Panc1 (cell line): ENCODE data around the gene COL23A1. TPM values are rescaled to one million over a fixed set of nuclear protein-coding genes. Genes with fewer than 3 reads are reported as not detected.

Experiments used
- ATAC-seq: fragments of 200-7000 bp; cut with Tn5 transposase; 2 replicates; pipeline ENCODE4 v1.9.1; 2020; ENCODE audit warnings: mild to moderate bottlenecking, moderate library complexity
- BruUV-seq: library from RNA; stranded (reverse); fragments of 400-500 nt; replicated peaks from 2 replicates; lab custom pipeline; 2021; lab: Mats Ljungman, UMichigan
- CTCF ChIA-PET: fragments of 300-600 bp; sonication (Branson Sonifier 250); formaldehyde crosslinking; loops from one replicate; lab custom pipeline; 2022; ENCODE audit warnings: antibody characterized with exemption; lab: Charles Lee
- POLR2A ChIA-PET: fragments of 300-600 bp; sonication (Branson Sonifier 250); formaldehyde crosslinking; loops from one replicate; lab custom pipeline; 2022; ENCODE audit warnings: antibody characterized with exemption; lab: Charles Lee
- DNase-seq: peaks from one replicate; pipeline ENCODE4 v3.0.0-alpha.2; 2010; ENCODE audit warnings: low read depth, low spot score
- H3K27ac ChIP-seq: 2 replicates; pipeline ENCODE4 v1.5.1; 2011; ENCODE audit warnings: mild to moderate bottlenecking, low read length, inconsistent platforms
- H3K27me3 ChIP-seq: fragments of 200-500 bp; sonication (Bioruptor generic); 2 replicates; pipeline ENCODE4 v1.6.0; 2014; ENCODE audit warnings: low read length, inconsistent platforms; ENCODE audit not compliant: control insufficient read depth, insufficient read depth
- H3K36me3 ChIP-seq: fragments of 200-500 bp; sonication (Bioruptor generic); 2 replicates; pipeline ENCODE4 v1.5.1; 2014; ENCODE audit warnings: inconsistent platforms, mild to moderate bottlenecking, low read length, moderate library complexity; ENCODE audit not compliant: control insufficient read depth, insufficient read depth
- H3K4me1 ChIP-seq: 2 replicates; pipeline ENCODE4 v1.5.1; 2011; ENCODE audit warnings: inconsistent platforms, mild to moderate bottlenecking, low read length, moderate library complexity; ENCODE audit not compliant: control insufficient read depth, insufficient read depth
- H3K4me3 ChIP-seq, 2 experiments: 2 replicates each; pipeline ENCODE4 v1.5.1; 2011 to 2012; ENCODE audit warnings: low read depth in 2 of 2, low read length in 2 of 2, mild to moderate bottlenecking in 2 of 2, inconsistent platforms in 1 of 2, moderate library complexity in 1 of 2
- H3K9me3 ChIP-seq: fragments of 200-500 bp; sonication (Bioruptor generic); 2 replicates; pipeline ENCODE4 v1.5.1; 2014; ENCODE audit warnings: low read depth, mild to moderate bottlenecking, inconsistent platforms, low read length, moderate library complexity; ENCODE audit not compliant: control insufficient read depth, insufficient read depth
- CTCF ChIP-seq: fragments of 450-650 bp; IDR thresholded peaks from 2 replicates; pipeline ENCODE4 v1.5.1; 2017; ENCODE audit warnings: mild to moderate bottlenecking
- POLR2AphosphoS5 ChIP-seq: IDR thresholded peaks from 2 replicates; pipeline ENCODE4 v1.6.1; 2012; ENCODE audit warnings: mild to moderate bottlenecking, low read depth, low read length, moderate library complexity
- REST ChIP-seq, 2 experiments: IDR thresholded peaks; 2 replicates each; pipeline ENCODE4 v1.6.1; 2011 to 2012; ENCODE audit warnings: low read depth in 2 of 2, control low read depth in 1 of 2, low read length in 1 of 2, mild to moderate bottlenecking in 1 of 2, moderate library complexity in 1 of 2; ENCODE audit not compliant: insufficient read depth in 1 of 2
- SIN3A ChIP-seq: IDR thresholded peaks from 2 replicates; pipeline ENCODE4 v1.6.1; 2012; ENCODE audit warnings: low read depth, mild to moderate bottlenecking, low read length, moderate library complexity, borderline replicate concordance; ENCODE audit not compliant: insufficient read depth
- TCF7L2 ChIP-seq: IDR thresholded peaks from 2 replicates; pipeline ENCODE4 v1.6.1; 2011; ENCODE audit warnings: mild to moderate bottlenecking, low read depth, low read length, inconsistent platforms
- in situ Hi-C: cut with HindIII; loops from 2 replicates; pipeline ENCODE4 v1.10.0; 2016; ENCODE audit warnings: low sequenced_read_pairs, low pct_unique_long_range_greater_than_20kb
- intact Hi-C: fragments of 100-400 bp; cut with micrococcal nuclease; formaldehyde crosslinking; loops from one replicate; pipeline ENCODE4 v1.10.0; 2022; ENCODE audit not compliant: unreplicated experiment
- total RNA-seq: library from RNA; stranded (reverse); gene quantifications from one replicate; pipeline ENCODE4 v1.2.1, GENCODE V29; 2021; ENCODE audit not compliant: unreplicated experiment

COL23A1 gene
- total RNA-seq, 1 experiment from 2014 or later, result 0.05 TPM

GRCh38 chr5:178380086-178380485, 210.1 kb downstream of the COL23A1 start:
- no peaks in the 10 kb centered on the region for H3K9me3 ChIP-seq
- no peak overlapping the region for H3K4me3 ChIP-seq
- TF ChIP-seq REST (IDR thresholded peaks at IDR 0.05; ENCODE audit: insufficient read depth in 1 of 2, low read depth in 2 of 2, low read length in 1 of 2) (no peak), SIN3A (no peak), CTCF (no peak), POLR2AphosphoS5 (no peak), TCF7L2 (no peak)
- no peak for DNase-seq
- BruUV-seq, result no TSS peak
- H3K27me3 ChIP-seq, result no peaks in the 10 kb centered on the region
- ATAC-seq, result no peak
- intact Hi-C loops (no loop called here), in situ Hi-C loops (no loop called here)
- H3K36me3 ChIP-seq, result no peaks in the 10 kb centered on the region
- H3K27ac ChIP-seq, result no peak overlapping the region
- ChIA-PET POLR2A (no interaction called here), CTCF (interaction anchor here (1.1 kb wide), 1 partner anchor 145 kb away, joined by 3 read pairs; no protein-coding TSS in a partner anchor)
- no peaks in the 10 kb centered on the region for H3K4me1 ChIP-seq

- Histone ChIP-seq H3K27ac (no peak overlapping the region), H3K4me3 (no peak overlapping the region), H3K27me3 (no peaks in the 10 kb centered on the region), H3K36me3 (no peaks in the 10 kb centered on the region), H3K4me1 (no peaks in the 10 kb centered on the region), H3K9me3 (no peaks in the 10 kb centered on the region)
- DNase-seq (no peak), ATAC-seq (no peak)
- ChIA-PET CTCF (interaction anchor here (1.1 kb wide), 1 partner anchor 144 kb away, joined by 3 read pairs; no protein-coding TSS in a partner anchor), POLR2A (no interaction called here)
- TF ChIP-seq SIN3A (no peak), CTCF (no peak)
- no TSS peak for BruUV-seq
- intact Hi-C loops, result no loop called here
- in situ Hi-C loops, result no loop called here
Observed at GRCh38 chr5:178378527-178379484, 211.4 kb downstream of the COL23A1 start.
